ENCODE data around the gene RPL39L.

DNA sequence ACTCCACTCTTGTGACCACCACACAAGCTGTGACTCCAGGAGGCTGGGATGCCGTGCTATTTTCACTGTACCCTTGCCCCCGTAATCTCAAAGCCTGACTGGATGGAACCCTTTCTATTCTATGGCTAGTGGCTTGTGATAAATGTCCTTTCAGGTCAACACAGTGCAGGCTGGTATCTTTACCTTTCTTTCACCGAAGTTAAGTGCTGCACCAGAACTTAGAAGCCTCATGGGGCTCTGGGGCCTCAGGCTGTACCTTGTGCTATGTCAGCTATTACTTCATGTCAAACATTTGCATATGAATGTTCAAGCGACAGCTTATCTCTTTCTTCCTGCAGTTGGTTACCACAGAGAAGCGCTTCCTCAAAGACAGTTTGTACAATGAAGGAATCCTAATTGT lies 66.8 kb downstream of the RPL39L start:
- TF ChIP-seq, protein P1, sequence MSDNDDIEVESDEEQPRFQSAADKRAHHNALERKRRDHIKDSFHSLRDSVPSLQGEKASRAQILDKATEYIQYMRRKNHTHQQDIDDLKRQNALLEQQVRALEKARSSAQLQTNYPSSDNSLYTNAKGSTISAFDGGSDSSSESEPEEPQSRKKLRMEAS (IDR thresholded peaks at IDR 0.05): no peak
- TF ChIP-seq EP300 (IDR thresholded peaks at IDR 0.05; ENCODE audit: borderline replicate concordance) (no peak), CEBPB (IDR thresholded peaks at IDR 0.05) (no peak), ZBTB7A (IDR thresholded peaks at IDR 0.05; ENCODE audit: low read depth) (no peak), CREB1 (IDR thresholded peaks at IDR 0.05; ENCODE audit: low read depth) (no peak), EGR1 (IDR thresholded peaks at IDR 0.05) (no peak), YY1 (IDR thresholded peaks at IDR 0.05; ENCODE audit: low read depth) (no peak), NFIC (IDR thresholded peaks at IDR 0.05) (no peak), TAF1 (IDR thresholded peaks at IDR 0.05; ENCODE audit: low read depth) (no peak), RAD21 (IDR thresholded peaks at IDR 0.05; ENCODE audit: low read depth) (no peak)
- TF ChIP-seq, protein P2, sequence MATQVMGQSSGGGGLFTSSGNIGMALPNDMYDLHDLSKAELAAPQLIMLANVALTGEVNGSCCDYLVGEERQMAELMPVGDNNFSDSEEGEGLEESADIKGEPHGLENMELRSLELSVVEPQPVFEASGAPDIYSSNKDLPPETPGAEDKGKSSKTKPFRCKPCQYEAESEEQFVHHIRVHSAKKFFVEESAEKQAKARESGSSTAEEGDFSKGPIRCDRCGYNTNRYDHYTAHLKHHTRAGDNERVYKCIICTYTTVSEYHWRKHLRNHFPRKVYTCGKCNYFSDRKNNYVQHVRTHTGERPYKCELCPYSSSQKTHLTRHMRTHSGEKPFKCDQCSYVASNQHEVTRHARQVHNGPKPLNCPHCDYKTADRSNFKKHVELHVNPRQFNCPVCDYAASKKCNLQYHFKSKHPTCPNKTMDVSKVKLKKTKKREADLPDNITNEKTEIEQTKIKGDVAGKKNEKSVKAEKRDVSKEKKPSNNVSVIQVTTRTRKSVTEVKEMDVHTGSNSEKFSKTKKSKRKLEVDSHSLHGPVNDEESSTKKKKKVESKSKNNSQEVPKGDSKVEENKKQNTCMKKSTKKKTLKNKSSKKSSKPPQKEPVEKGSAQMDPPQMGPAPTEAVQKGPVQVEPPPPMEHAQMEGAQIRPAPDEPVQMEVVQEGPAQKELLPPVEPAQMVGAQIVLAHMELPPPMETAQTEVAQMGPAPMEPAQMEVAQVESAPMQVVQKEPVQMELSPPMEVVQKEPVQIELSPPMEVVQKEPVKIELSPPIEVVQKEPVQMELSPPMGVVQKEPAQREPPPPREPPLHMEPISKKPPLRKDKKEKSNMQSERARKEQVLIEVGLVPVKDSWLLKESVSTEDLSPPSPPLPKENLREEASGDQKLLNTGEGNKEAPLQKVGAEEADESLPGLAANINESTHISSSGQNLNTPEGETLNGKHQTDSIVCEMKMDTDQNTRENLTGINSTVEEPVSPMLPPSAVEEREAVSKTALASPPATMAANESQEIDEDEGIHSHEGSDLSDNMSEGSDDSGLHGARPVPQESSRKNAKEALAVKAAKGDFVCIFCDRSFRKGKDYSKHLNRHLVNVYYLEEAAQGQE (IDR thresholded peaks at IDR 0.05; ENCODE audit: low read depth): no peak
- TF ChIP-seq, protein P3, sequence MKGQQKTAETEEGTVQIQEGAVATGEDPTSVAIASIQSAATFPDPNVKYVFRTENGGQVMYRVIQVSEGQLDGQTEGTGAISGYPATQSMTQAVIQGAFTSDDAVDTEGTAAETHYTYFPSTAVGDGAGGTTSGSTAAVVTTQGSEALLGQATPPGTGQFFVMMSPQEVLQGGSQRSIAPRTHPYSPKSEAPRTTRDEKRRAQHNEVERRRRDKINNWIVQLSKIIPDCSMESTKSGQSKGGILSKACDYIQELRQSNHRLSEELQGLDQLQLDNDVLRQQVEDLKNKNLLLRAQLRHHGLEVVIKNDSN (IDR thresholded peaks at IDR 0.05): no peak
